SK-N-SH (cell line): Measurements from ENCODE around the gene SPAAR. TPM values are rescaled to one million over a fixed set of nuclear protein-coding genes. Genes with fewer than 3 reads are reported as not detected.

Source experiments
- CTCF ChIA-PET: fragments of 300-600, 350-600 bp; formaldehyde crosslinking; extraction: SDS; loops from one replicate; lab custom pipeline; 2021; lab: Yijun Ruan, JAX
- POLR2A ChIA-PET: fragments of 350-600 bp; sonication (Branson Sonifier 250); formaldehyde crosslinking; extraction: SDS; loops from one replicate; lab custom pipeline; 2020; ENCODE audit warnings: antibody characterized with exemption, inconsistent platforms; lab: Yijun Ruan, JAX
- DNase-seq: peaks from one replicate; pipeline ENCODE4 v3.0.0; 2012
- H2AFZ ChIP-seq: fragments of 200-600 bp; sonication (generic); 2 replicates; pipeline ENCODE4 v1.8.1; 2016; ENCODE audit warnings: antibody characterized with exemption, mild to moderate bottlenecking, low read depth
- H3F3A ChIP-seq: fragments of 200-600 bp; sonication (generic); replicated peaks from 2 replicates; pipeline ENCODE3; 2016; ENCODE audit warnings: antibody characterized with exemption, mild to moderate bottlenecking; ENCODE audit not compliant: insufficient read depth
- H3K27ac ChIP-seq, 2 experiments: fragments of 200-500 bp in 1 of 2; fragments of 200-600 bp in 1 of 2; sonication (Bioruptor generic) in 1 of 2; sonication (generic), shearing (Covaris generic) in 1 of 2; 2 replicates each; pipeline versions ENCODE4 v1.5.1 to v1.6.1; 2014 to 2016; ENCODE audit warnings: low read depth in 2 of 2, inconsistent platforms in 1 of 2, low read length in 1 of 2, mild to moderate bottlenecking in 1 of 2, mixed read lengths in 1 of 2
- H3K27me3 ChIP-seq: fragments of 200-600 bp; sonication (generic), shearing (Covaris generic); 2 replicates; pipeline ENCODE4 v1.6.1; 2016; ENCODE audit warnings: mixed run types; ENCODE audit not compliant: insufficient read depth
- H3K36me3 ChIP-seq, 2 experiments: fragments of 200-500 bp in 1 of 2; fragments of 200-600 bp in 1 of 2; sonication (Bioruptor generic) in 1 of 2; sonication (generic) in 1 of 2; replicated peaks in 1 of 2; 2 replicates each; pipeline versions ENCODE3 to v1.5.1; 2014 to 2016; ENCODE audit warnings: low read length in 1 of 2, mild to moderate bottlenecking in 1 of 2; ENCODE audit not compliant: insufficient read depth in 2 of 2, control insufficient read depth in 1 of 2
- H3K4me1 ChIP-seq, 2 experiments: fragments of 200-500 bp in 1 of 2; fragments of 200-600 bp in 1 of 2; sonication (Bioruptor generic) in 1 of 2; sonication (generic), shearing (Covaris generic) in 1 of 2; 2 replicates each; pipeline versions ENCODE4 v1.5.1 to v1.6.1; 2014 to 2016; ENCODE audit warnings: low read depth in 1 of 2, low read length in 1 of 2, mixed run types in 1 of 2; ENCODE audit not compliant: insufficient read depth in 2 of 2, control insufficient read depth in 1 of 2
- H3K4me2 ChIP-seq: fragments of 200-600 bp; sonication (generic), shearing (Covaris generic); 2 replicates; pipeline ENCODE4 v1.6.1; 2017; ENCODE audit warnings: mixed run types
- H3K4me3 ChIP-seq, 2 experiments: fragments of 200-500 bp in 1 of 2; fragments of 200-600 bp in 1 of 2; sonication (Bioruptor generic) in 1 of 2; sonication (generic), shearing (Covaris generic) in 1 of 2; 2 replicates each; pipeline versions ENCODE4 v1.5.1 to v1.8.1; 2014 to 2016; ENCODE audit warnings: low read depth in 2 of 2, inconsistent platforms in 1 of 2, low read length in 1 of 2, mild to moderate bottlenecking in 1 of 2, mixed read lengths in 1 of 2, moderate library complexity in 1 of 2
- H3K79me2 ChIP-seq: fragments of 200-600 bp; sonication (generic); 2 replicates; pipeline ENCODE4 v1.8.1; 2017; ENCODE audit warnings: mild to moderate bottlenecking; ENCODE audit not compliant: insufficient read depth
- H3K9ac ChIP-seq: fragments of 200-600 bp; sonication (generic); 2 replicates; pipeline ENCODE4 v1.6.1; 2017; ENCODE audit warnings: mixed run types
- H3K9me2 ChIP-seq: fragments of 200-600 bp; sonication (generic); 2 replicates; pipeline ENCODE4 v1.6.1; 2017; ENCODE audit warnings: mixed run types
- H3K9me3 ChIP-seq: fragments of 200-600 bp; sonication (generic); 2 replicates; pipeline ENCODE4 v1.6.1; 2017; ENCODE audit warnings: mixed run types, mild to moderate bottlenecking, moderate library complexity
- H4K20me1 ChIP-seq: fragments of 200-600 bp; sonication (generic); 2 replicates; pipeline ENCODE4 v1.6.1; 2017; ENCODE audit warnings: mild to moderate bottlenecking, mixed run types; ENCODE audit not compliant: insufficient read depth
- CHD2 ChIP-seq: fragments of 150-350 bp; IDR thresholded peaks from 2 replicates; pipeline ENCODE4 v1.6.1; 2018; ENCODE audit warnings: low read length; ENCODE audit not compliant: partially characterized antibody
- ELF1 ChIP-seq: IDR thresholded peaks from 2 replicates; pipeline ENCODE4 v1.4.0; 2012
- EP300 ChIP-seq, 2 experiments: IDR thresholded peaks; 2 replicates each; pipeline versions ENCODE4 v1.4.0 to v1.6.1; 2012; ENCODE audit warnings: borderline replicate concordance in 1 of 2, low read depth in 1 of 2, low read length in 1 of 2
- FOSL2 ChIP-seq: IDR thresholded peaks from 2 replicates; pipeline ENCODE4 v1.4.0; 2012; ENCODE audit warnings: low read depth, mild to moderate bottlenecking, moderate library complexity, borderline replicate concordance
- GABPA ChIP-seq: IDR thresholded peaks from 2 replicates; pipeline ENCODE4 v1.4.0; 2012; ENCODE audit warnings: low read depth, mild to moderate bottlenecking
- JUND ChIP-seq: IDR thresholded peaks from 2 replicates; pipeline ENCODE4 v1.4.0; 2012
- MEF2A ChIP-seq: IDR thresholded peaks from 2 replicates; pipeline ENCODE4 v1.4.0; 2012; ENCODE audit warnings: low read depth, borderline replicate concordance
- NFIC ChIP-seq: IDR thresholded peaks from 2 replicates; pipeline ENCODE4 v1.4.0; 2012; ENCODE audit warnings: borderline replicate concordance
- PBX3 ChIP-seq: IDR thresholded peaks from 2 replicates; pipeline ENCODE4; 2012
- REST ChIP-seq: IDR thresholded peaks from 2 replicates; pipeline ENCODE4 v1.6.1; 2012; ENCODE audit warnings: mild to moderate bottlenecking, low read depth, low read length, moderate library complexity
- SMC3 ChIP-seq: IDR thresholded peaks from 2 replicates; pipeline ENCODE4 v1.6.1; 2012; ENCODE audit warnings: low read depth, low read length, improper control_type of control experiment
- USF1 ChIP-seq: IDR thresholded peaks from 2 replicates; pipeline ENCODE4 v1.4.0; 2012; ENCODE audit warnings: low read depth, borderline replicate concordance
- WGBS: methylation state at CpG from one replicate; pipeline ENCODE4 v1.1.6; 2017; ENCODE audit warnings: low lambda C conversion rate; 5-methylcytosine and 5-hydroxymethylcytosine counted together
- polyA plus RNA-seq, 3 experiments: library from polyadenylated mRNA; depleted of rRNA; stranded (reverse); fragments of >200 nt; gene quantifications; 2 replicates each; pipeline ENCODE4 v1.2.3, GENCODE V29; 2012

Gene SPAAR
- 0.11 and 0.13 TPM in 2 replicates for polyA plus RNA-seq (2012; rRNA removed)
- 0.04 and 0.07 TPM in 2 replicates for polyA plus RNA-seq (2012; cell fraction: cytosol; rRNA removed)
- 0.23 and 0.24 TPM in 2 replicates for polyA plus RNA-seq (2012; cell fraction: nucleus; rRNA removed)

DNA sequence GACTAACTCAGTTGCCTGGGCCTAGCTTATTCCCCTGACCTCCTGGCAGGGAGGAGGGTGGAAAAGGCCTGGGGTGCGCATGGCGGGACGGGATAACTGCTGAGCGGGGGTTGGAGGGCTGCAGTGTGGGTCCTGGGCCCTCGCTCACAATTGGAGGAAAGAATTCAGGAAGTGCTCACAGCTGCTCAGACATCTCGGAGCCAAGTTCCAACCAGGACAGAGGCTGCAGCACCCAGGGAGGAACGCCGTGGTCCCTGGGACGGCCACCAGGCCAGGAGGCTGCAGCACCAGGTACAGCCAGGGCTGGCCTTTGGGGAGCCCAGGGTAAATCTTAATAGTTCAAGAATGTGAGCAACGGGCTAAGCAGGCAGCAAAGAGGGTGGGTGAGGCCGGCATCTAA lies at the start of gene SPAAR:
TSS of gene SPAAR (plus strand) at position 217 of the 400 bp plus-strand sequence. CDS start 974 bp downstream, outside the sequence.
- CTCF ChIA-PET: interaction anchor here (1.0 to 2.3 kb wide), 2 partner anchors 16 to 36 kb away, joined by 3 to 10 read pairs; no protein-coding TSS in a partner anchor
- Histone ChIP-seq H3K9ac (peak within 1 kb of the TSS; percentile 68; the same call in 1 of the 2 replicates), H3K4me2 (peak within 1 kb of the TSS; percentile 50; the same call in 1 of the 2 replicates), H2AFZ (peak within 1 kb of the TSS; percentile 47; the same call in 1 of the 2 replicates), H3K27me3 (no peaks in the 10 kb centered on the region), H3K9me3 (no peaks in the 10 kb centered on the region), H3K4me1 (peaks cover 38 to 46% of the 10 kb centered on the region in 2 experiments; a peak in 3 of 4 replicates), H3F3A (peaks cover 37% of the 10 kb centered on the region), H3K36me3 (no peaks in the 10 kb centered on the region), H3K4me3 (no peak within 1 kb of the TSS), H3K9me2 (no peaks in the 10 kb centered on the region), H4K20me1 (no peaks in the 10 kb centered on the region), H3K27ac (peak within 1 kb of the TSS; percentile 89 to 98), H3K79me2 (no peaks in the 10 kb centered on the region; the same call in 1 of the 2 replicates)
- POLR2A ChIA-PET: no interaction called here
- 88% methylated on average over 9 of the region's 11 CpGs for WGBS
- no peak for DNase-seq
- no peak for TF ChIP-seq GABPA
- TF ChIP-seq REST: no peak
- no peak for TF ChIP-seq SMC3
- TF ChIP-seq ELF1: no peak
- TF ChIP-seq FOSL2: no peak
- TF ChIP-seq NFIC: no peak

GRCh38 chr9:35859990-35860339 lies 49.3 kb upstream of the SPAAR start:
- TF ChIP-seq EP300 (IDR thresholded peaks at IDR 0.05; ENCODE audit: borderline replicate concordance in 1 of 2, low read depth in 1 of 2, low read length in 1 of 2): no peak
- TF ChIP-seq JUND: no peak
- no peak for TF ChIP-seq USF1
- no peak for TF ChIP-seq PBX3
- no peak for TF ChIP-seq CHD2
- TF ChIP-seq MEF2A: no peak
- no peaks in the 10 kb centered on the region for H3K79me2 ChIP-seq

More at GRCh38 chr9:35859990-35860339, 49.3 kb upstream of the SPAAR start:
- no peaks in the 10 kb centered on the region; the same call in 1 of the 2 replicates for H3K27me3 ChIP-seq
- ChIA-PET POLR2A (no interaction called here), CTCF (interaction anchor here (1.2 to 4.9 kb wide), 6 partner anchors 11 to 89 kb away, joined by 3 to 25 read pairs (median 6); no protein-coding TSS in a partner anchor)
- H2AFZ ChIP-seq: no peak overlapping the region
- no peak for DNase-seq
- H3K9me2 ChIP-seq: no peaks in the 10 kb centered on the region
- peaks cover 0 to 9% of the 10 kb centered on the region in 2 experiments; a peak in 1 of 4 replicates for H3K4me1 ChIP-seq
- H4K20me1 ChIP-seq: no peaks in the 10 kb centered on the region
- no peak overlapping the region for H3K4me2 ChIP-seq
- no peaks in the 10 kb centered on the region for H3K9me3 ChIP-seq
- H3K4me3 ChIP-seq: no peak overlapping the region
- no peak overlapping the region for H3K27ac ChIP-seq
- no peaks in the 10 kb centered on the region for H3K36me3 ChIP-seq
- H3F3A ChIP-seq: no peaks in the 10 kb centered on the region
- no peak overlapping the region for H3K9ac ChIP-seq
- 59% methylated on average over 3 of the region's 3 CpGs for WGBS
